Measurements from ENCODE around the gene ANO8.
"Not testable (repeated sequence)": the region's sequence is repeated elsewhere in the genome, so short reads cannot be mapped to it uniquely, and the experiment has no call there.

Gene ANO8

DNA sequence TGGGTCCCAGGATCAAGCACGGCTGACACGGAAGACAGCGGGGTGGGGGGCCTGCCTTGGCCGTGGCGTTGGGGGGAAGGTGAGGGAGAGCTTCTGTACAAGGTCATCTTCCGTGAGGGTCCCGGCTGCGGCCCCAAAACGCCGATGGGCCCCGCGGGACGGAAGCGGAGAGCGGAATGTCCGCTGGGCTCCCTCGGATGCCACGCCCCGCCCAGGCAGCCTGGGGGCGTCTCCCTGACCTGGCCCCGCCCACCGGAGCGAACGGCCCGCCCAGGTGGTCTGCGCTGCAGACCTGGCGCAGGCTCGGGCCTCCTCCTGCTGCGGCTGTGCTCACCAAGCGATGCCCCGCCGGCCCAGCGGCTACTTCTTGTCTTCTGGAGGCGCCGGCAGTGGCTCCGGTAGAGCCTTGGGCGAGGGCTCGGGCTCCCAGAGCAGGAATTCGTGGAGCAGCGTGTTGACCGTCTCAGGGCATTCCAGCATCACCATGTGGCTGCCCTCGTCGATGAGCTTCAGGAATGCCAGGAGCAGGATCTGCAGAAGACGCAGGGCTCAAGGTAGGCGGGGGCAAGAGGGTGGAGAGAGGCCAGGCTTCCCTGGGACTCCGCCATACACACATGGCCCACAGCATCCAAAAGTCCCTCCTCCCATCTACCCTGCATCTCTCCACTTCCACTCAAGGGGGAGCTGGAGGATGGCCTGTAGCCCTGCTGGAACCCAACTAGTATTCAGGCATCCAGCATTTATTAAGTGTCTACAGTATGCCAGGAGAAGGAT lies 42.2 kb downstream of the ANO8 start:
- DNase-seq (ENCODE audit: low read depth in 2 of 2, low spot score in 1 of 2): peak; percentile 53

DNA sequence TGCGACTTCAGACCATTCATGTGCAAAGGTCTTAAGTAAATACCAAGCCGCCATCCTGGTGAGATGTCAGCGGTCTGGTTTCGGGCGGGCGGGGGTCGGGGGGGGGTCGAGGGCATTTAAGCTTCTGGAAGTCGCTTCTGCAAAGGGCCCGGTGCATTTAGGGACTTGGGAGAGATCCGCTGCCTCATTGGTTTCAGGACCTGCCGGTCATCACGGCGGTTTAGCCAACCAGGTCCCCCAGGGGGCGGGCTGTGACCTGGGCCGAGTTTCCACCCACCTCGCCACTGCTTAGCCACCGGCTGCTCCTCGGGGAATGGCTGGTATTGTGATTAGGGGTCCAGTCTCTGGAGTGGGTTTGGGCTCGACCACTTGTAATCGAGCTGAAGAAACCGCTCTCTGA lies 45.2 kb downstream of the ANO8 start:
- no peak for DNase-seq (ENCODE audit: low read depth in 2 of 2, low spot score in 1 of 2)

DNA sequence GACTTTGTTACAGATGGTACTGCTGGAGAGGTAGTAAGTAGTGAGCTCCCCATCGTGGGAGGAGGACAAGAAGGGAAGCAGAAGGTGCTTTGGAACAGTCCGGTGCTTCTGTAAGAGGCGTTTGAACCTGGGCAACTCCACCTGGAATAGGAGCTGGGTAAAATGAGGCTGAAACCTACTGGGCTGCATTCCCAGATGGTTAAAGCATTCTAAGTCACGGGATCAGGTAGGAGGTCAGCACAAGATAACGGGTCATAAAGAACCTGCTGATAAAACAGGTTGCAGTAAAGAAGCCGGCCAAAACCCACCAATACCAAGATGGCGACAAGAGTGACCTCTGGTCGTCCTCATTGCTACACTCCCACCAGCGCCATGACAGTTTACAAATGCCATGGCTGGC lies 47.9 kb downstream of the ANO8 start:
- no peak for DNase-seq (ENCODE audit: low read depth in 2 of 2, low spot score in 1 of 2)

DNA sequence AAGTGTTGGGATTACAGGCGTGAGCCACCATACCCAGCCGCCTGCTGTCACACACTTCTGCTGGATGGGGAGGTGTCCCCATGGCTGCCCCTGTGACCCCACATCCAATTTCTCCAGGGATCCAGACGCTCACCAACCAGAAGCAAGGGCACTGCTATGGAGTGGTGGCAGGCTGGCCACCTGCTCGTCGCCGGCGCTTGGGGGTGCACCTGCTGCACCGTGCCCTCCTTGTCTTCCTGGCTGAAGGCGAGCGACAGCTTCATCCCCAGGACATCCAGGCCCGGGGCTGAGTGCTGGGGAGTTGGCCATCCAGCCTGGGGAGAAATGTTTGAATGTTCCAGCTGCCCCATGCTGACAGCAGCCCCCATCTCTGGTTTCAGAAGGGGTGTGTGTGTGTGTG lies 48.4 kb downstream of the ANO8 start:
- DNase-seq (ENCODE audit: low read depth in 2 of 2, low spot score in 1 of 2): no peak

DNA sequence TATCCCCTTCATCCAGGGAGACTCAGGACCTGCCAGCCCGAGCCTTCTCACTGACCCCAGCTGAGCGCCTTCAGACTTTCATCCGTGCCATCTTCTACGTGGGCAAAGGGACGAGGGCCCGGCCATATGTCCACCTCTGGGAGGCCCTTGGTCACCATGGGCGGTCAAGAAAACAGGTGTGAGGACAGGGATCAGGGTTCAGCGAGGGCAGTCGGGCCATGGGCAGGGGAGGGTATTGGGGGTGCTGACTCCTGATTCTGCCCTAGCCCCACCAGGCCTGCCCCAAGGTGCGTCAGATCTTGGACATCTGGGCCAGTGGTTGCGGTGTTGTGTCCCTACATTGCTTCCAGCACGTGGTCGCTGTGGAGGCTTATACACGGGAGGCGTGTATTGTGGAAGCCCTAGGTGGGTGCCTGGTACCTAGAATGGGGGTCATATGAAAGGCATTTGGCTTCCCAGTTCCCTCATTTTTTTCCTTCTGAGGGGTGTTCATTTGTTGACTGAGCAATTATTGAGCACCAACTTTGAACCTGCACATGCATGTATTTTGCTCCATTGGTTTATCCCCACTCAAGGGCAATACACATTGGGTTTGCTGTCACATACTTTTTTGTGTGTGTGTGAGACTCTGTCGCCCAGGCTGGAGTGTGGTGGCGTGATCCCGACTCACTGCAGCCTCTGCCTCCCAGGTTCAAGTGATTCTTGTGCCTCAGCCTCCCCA lies 49.1 kb downstream of the ANO8 start:
- no peak for DNase-seq (ENCODE audit: low read depth in 2 of 2, low spot score in 1 of 2)

DNA sequence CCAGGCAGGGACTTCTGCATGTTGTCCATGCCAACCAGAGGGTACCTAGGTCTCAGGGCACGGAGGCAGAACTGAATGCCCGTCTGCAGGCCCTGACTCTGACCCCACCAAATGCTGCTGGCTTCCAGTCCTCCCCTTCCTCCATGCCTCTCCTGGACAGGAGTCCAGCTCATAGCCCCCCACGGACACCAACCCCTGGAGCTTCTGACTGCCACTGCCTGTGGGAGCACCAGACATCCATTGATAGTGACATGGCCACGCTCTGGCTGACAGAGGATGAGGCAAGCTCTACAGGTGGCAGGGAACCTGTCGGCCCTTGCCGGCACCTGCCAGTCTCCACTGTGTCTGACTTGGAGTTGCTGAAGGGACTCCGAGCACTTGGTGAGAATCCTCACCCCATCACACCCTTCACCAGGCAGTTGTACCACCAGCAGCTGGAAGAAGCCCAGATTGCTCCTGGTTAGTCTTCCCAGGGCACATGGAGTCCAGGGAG lies 51.1 kb downstream of the ANO8 start:
- no peak for DNase-seq (ENCODE audit: low read depth in 2 of 2, low spot score in 1 of 2)

DNA sequence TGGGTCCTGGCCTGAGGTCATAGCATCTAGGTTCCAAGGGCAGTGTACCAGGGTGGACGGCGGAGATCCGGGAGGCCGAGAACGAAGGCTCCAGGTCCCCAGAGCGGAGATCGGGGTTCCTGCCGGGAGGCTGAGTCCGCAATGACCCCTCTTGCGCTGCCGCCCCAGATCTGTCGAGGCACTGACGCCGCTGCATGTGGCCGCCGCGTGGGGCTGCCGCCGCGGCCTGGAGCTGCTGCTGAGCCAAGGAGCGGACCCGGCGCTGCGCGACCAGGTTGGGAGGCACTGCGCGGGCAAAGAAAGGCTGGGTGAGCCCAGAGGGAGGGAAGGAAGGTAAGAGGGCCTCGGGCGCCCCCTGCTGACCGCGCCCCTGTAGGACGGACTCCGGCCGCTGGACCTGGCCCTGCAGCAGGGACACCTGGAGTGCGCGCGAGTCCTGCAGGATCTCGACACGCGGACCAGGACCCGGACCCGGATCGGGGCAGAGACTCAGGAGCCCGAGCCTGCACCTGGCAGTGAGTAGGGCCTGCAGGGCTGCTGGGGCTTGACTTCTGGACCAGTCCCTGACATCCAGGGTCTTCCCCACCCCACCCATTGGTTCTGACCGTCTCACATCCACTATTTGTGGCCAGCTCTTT lies 52.0 kb downstream of the ANO8 start:
- peak; percentile 47 to 64 for DNase-seq (ENCODE audit: low read depth in 2 of 2, low spot score in 1 of 2)

DNA sequence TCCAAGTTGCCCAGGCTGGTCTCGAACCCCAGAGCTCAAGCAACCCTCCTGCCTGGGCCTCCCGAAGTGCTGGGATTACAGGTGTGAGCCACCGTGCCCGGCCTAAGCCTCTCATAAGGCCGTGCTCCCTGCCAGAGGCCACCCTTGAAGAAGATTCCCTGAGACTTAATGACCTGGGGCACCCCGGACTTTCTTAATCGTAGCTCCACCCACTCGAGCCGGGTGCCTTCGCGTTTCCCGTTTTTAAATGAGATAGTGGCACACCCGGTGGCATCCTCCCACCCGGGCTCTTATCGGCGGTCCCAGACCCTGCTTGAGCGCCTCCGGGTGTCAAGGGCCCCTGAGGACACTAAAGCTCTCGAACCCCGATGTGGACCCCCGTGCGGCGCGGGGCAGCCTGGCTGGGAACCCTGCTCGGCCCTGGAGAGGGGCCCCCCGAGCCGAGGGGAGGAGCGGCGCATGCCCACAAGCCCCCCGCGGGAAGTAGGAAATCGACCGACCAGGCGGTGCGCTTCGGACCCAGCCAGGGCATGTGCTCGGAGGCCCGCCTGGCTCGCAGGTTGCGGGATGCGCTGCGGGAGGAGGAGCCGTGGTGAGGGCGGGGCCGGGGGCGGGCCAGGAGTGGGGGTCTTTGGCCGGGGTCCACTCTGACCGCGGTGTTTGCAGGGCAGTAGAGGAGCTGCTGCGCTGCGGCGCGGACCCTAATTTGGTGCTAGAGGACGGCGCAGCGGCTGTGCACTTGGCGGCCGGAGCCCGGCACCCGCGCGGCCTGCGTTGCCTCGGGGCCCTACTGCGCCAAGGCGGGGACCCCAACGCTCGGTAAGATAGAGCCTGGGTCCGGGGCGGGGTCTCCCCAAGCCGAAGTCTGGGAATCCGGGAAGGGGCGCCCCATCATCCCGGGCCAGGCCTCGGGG lies 53.0 kb downstream of the ANO8 start, which contains the start of gene ANKLE1:
Gene ANKLE1 (plus strand): TSS at position 511 of the 914 bp plus-strand sequence. CDS start 20 bp downstream, at position 531.
- no peak for DNase-seq (ENCODE audit: low read depth in 2 of 2, low spot score in 1 of 2)

DNA sequence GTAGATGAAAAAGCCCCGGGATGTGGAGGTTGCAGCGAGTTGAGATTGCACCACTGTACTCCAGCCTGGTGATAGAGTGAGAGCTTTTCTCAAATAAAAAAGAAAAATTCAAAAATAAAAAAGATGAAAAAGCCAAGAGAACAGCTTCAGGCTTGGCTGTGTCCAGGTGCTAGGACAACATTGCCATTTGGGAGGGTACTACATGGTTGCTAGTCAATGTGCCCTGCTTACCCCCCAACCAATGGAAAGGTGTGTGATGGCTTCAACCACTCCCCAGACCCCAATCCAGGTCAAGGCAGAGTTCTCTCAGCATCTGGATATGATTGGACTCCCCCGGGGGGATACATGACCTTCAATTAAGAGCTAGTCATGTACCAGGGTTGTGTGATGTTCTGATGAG lies 55.2 kb downstream of the ANO8 start:
- no peak for DNase-seq (ENCODE audit: low read depth in 2 of 2, low spot score in 1 of 2)

DNA sequence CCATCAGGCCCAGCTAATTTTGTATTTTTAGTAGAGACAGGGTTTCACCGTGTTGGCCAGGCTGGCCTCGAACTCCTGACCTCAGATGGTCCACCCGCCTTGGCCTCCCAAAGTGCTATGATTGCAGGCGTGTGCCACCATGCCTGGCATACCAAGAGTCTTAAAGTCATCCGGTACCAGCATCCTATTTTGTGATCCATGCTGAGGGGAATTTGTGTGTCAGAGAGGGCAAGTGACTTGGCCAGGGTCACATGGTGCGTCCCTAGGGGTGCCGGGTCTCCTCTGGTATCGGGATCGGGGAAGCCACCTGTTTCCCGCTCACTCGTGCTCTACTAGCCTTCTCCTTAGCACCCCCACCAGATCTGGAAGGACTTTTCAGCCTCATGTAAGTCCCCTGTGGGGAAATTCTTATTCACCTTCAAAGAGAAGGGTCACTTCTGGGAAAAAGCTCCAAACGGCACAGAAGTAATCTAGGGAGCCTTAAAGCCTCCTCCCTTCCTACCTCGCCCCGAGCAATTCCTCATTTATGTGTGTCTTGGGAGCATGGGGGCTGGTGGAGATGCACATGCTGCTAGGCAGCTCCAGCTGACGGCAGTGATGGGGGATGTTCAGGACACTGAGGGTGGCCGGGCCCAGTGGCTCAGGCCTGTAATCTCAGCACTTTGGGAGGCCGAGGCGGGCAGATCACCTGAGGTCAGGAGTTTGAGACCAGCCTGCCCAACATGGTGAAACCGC lies 59.0 kb downstream of the ANO8 start:
- DNase-seq (ENCODE audit: low read depth in 2 of 2, low spot score in 1 of 2): no peak

DNA sequence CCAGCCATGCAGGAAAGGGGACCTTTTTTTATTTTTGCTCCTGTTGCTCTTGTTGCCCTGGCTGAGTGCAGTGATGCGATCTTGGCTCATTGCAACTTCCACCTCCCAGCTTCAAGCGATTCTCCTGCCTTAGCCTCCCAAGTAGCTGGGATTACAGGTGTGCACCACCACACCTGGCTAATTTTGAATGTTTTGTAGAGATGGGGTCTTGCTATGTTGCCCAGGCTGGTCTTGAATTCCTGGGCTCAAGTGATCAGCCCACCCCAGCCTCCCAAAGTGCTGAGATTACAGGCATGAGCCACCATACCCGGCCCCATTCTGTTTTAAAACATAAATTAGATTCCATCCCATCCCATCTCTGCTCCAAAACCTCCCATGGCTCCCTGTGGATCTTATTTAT lies 59.8 kb downstream of the ANO8 start:
- not testable (repeated sequence) for DNase-seq (ENCODE audit: low read depth in 2 of 2, low spot score in 1 of 2)

Data from stimulated activated CD8-positive, alpha-beta memory T cell treated with anti-CD3 and anti-CD28 coated beads, Interleukin-4, amount 100 ng/mL, for 1 hour (primary cell).